Mucosa of stomach (tissue), 1 donor: ENCODE data around the gene AVEN.
"Not testable (repeated sequence)": the region's sequence is repeated elsewhere in the genome, so short reads cannot be mapped to it uniquely, and the experiment has no call there.

Source experiments
- H3K27me3 ChIP-seq: one replicate; pipeline ENCODE4 v1.7.0; 2013; ENCODE audit warnings: mild to moderate bottlenecking, low read length; ENCODE audit not compliant: control insufficient read depth, insufficient read depth
- H3K36me3 ChIP-seq: one replicate; pipeline ENCODE4 v1.7.0; 2013; ENCODE audit warnings: low read length; ENCODE audit not compliant: control insufficient read depth, insufficient read depth
- H3K4me1 ChIP-seq: one replicate; pipeline ENCODE4 v1.7.0; 2013; ENCODE audit warnings: mild to moderate bottlenecking, low read length; ENCODE audit not compliant: control insufficient read depth, insufficient read depth
- H3K4me3 ChIP-seq: one replicate; pipeline ENCODE4 v1.7.0; 2013; ENCODE audit warnings: low read length
- H3K9ac ChIP-seq: one replicate; pipeline ENCODE4 v1.7.0; 2013; ENCODE audit warnings: mild to moderate bottlenecking, low read length, moderate library complexity
- H3K9me3 ChIP-seq: one replicate; pipeline ENCODE4 v1.7.0; 2013; ENCODE audit warnings: mild to moderate bottlenecking, low read length, moderate library complexity; ENCODE audit not compliant: control insufficient read depth
- donor health status: Pancreatic carcinoma.

The AVEN gene

DNA sequence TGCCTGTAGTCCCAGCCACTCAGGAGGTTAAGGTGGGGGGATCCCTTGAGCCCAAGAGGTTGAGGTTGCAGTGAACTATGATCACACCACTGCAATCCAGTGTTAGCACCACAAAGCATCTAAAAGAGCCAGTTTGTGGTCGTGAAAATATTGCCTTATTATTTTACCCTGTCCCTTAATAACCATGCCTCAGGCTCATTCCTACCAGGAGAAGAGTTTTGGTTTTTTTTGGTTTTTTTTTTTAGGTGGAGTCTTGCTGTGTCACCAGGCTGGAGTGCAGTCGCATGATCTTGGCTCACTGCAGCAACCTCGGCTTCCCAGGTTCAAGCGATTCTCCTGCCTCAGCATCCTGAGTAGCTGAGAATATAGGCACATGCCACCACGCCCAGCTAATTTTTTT lies 17.9 kb upstream of the AVEN start:
- no peaks in the 10 kb centered on the region for H3K27me3 ChIP-seq
- H3K4me1 ChIP-seq: no peaks in the 10 kb centered on the region
- H3K4me3 ChIP-seq: no peak overlapping the region
- H3K9me3 ChIP-seq: no peaks in the 10 kb centered on the region
- H3K36me3 ChIP-seq: no peaks in the 10 kb centered on the region
- H3K9ac ChIP-seq: no peak overlapping the region

GRCh38 chr15:34055868-34056595 lies 17.0 kb upstream of the AVEN start:
- no peaks in the 10 kb centered on the region for H3K9me3 ChIP-seq
- no peaks in the 10 kb centered on the region for H3K4me1 ChIP-seq
- H3K36me3 ChIP-seq: no peaks in the 10 kb centered on the region
- H3K27me3 ChIP-seq: no peaks in the 10 kb centered on the region
- H3K9ac ChIP-seq: no peak overlapping the region
- H3K4me3 ChIP-seq: no peak overlapping the region

DNA sequence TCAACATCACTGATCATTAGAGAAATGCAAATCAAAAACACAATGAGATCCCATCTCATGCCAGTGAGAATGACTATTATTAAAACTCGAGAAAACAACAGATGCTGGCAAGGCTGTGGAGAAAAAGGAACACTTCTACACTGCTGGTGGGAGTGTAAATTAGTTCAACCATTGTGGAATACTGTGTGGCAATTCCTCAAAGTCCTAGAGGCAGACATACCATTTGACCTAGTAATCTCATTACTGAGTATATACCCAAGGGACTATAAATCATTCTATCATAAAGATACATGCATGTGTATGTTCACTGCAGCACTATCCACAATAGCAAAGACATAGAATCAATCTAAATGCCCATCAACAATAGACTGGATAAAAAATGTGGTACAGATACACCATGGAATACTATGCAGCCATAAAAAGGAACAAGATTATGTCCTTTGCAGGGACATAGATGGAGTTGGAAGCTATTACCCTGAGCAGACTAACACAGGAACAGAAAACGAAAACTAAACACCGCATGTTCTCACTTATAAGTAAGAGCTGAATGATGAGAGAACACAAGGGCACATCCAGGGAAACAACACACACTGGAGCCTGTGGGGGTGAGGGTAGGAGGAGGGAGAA lies 15.2 kb upstream of the AVEN start:
- no peak overlapping the region for H3K4me3 ChIP-seq
- no peaks in the 10 kb centered on the region for H3K9me3 ChIP-seq
- no peaks in the 10 kb centered on the region for H3K36me3 ChIP-seq
- no peaks in the 10 kb centered on the region for H3K4me1 ChIP-seq
- H3K27me3 ChIP-seq: no peaks in the 10 kb centered on the region
- no peak overlapping the region for H3K9ac ChIP-seq

- H3K4me3 ChIP-seq, H3K4me1 ChIP-seq, H3K9me3 ChIP-seq, H3K9ac ChIP-seq, H3K36me3 ChIP-seq, H3K27me3 ChIP-seq: not testable (repeated sequence)
These were observed 11.4 kb upstream of the AVEN start for GRCh38 chr15:34050385-34050784.

DNA sequence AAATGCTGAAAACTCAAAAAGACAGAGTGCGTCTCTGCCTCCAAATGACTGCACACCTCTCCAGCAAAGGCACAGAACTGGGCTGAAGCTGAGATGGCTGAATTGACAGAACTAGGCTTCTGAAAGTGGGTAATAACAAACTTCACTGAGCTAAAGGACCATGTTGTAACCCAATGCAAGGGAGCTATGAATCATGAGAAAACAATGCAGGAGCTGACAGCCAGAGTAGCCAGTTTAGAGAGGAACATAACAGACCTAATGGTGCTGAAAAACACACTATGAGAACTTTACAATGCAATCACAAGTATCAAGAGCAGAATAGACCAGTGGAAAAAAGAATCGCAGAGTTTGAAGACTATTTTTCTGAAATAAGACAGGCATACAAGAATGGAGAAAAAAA lies 10.1 kb upstream of the AVEN start:
- Histone ChIP-seq H3K9me3 (no peaks in the 10 kb centered on the region), H3K9ac (no peak overlapping the region), H3K36me3 (no peaks in the 10 kb centered on the region), H3K4me3 (no peak overlapping the region), H3K4me1 (no peaks in the 10 kb centered on the region), H3K27me3 (peaks cover 6% of the 10 kb centered on the region)

DNA sequence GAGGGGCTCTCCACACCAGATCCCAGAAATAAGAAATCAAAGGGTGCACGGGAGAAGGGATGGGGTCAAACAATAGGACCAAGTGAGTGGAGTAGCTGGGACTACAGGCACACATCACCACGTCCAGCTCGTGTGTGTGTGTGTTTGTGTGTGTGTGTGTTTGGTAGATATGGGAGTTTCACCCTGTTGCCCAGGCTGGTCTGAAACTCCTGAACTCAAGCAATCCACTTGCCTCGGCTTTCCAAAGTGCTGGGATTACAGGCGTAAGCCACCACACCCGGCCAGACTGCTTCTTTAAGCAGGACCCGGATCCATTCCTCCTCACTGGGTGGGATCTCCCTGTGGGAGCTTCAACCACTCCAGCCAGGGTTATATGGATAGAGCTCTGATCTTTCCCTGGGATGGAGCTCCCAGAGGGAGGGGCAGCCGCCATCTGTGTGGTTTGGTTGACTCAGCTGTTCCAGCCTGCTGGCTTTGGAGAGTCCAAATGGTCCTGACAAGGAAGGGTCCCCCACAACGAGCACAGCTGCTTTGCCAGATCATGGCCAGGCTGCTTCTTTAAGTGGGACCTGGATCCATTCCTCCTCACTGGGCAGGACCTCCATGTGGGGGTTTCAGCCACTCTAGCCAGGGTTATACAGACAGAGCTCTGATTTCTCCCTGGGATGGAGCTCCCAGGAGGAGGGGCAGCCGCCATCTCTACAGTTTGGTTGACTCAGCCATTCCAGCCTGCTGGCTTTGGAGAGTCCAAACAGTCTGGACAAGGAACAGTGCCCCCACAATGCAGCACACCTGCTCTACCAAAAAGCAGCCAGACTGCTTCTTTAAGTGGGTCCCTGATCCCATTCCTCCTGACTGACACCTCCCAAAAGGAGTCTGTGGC lies 9.1 kb upstream of the AVEN start:
- Histone ChIP-seq H3K36me3 (no peaks in the 10 kb centered on the region), H3K9me3 (no peaks in the 10 kb centered on the region), H3K27me3 (peaks cover 6% of the 10 kb centered on the region), H3K9ac (no peak overlapping the region), H3K4me1 (no peaks in the 10 kb centered on the region), H3K4me3 (no peak overlapping the region)

DNA sequence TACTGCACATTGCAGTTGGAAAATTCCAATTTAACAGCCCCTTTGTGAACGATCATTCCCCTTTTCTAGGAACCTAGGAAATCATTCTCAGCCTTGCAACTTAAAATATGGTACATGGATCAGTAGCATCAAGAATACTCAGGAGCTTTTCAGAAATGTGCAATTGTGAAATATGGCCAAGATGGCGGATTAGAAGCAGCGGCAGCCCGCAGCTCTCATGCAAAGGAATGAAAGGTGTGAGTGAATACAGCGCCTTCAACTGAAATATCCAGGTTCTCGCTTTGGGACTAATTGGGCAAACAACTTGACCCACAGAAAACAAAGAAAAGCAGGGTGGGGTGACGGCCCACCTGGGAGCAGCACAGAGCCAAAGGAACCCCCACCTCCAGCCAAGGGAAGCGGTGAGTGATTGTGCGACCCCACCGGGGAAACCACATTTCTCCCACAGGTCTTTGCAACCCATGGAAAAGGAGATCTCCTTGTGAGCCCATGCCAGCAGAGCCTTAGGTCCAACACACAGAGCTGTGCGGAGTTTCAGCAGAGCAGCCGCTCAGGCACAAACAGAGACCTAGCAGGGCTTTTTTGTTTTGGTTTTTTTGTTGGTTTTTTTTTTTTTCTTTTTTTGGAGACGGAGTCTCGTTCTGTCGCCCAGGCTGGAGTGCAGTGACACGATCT lies 7.6 kb upstream of the AVEN start:
- Histone ChIP-seq H3K4me3 (no peak overlapping the region), H3K4me1 (no peaks in the 10 kb centered on the region), H3K27me3 (peaks cover 6% of the 10 kb centered on the region), H3K9me3 (no peaks in the 10 kb centered on the region), H3K36me3 (no peaks in the 10 kb centered on the region), H3K9ac (no peak overlapping the region)

DNA sequence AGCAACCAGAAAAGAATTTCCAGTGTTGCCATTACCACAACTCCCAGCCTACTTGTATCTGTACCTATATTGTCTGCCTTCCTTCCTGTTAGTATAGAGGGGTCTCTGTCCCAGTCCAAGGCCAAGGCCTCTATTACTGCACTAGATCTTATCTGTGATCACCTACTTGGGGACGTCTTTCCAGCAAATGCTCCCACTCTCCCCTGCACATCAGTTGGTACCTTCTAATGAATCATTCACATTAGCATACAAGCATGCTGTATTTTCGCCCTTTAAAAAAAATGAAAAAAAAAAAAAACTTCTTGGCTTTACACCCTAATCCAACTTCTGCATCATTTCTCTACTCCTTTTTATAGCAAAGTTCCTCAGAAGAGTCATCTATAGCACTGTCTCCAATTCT lies 4.8 kb upstream of the AVEN start:
- H3K4me1 ChIP-seq: no peaks in the 10 kb centered on the region
- H3K9me3 ChIP-seq: no peaks in the 10 kb centered on the region
- H3K4me3 ChIP-seq: no peak overlapping the region
- peaks cover 6% of the 10 kb centered on the region for H3K27me3 ChIP-seq
- no peak overlapping the region for H3K9ac ChIP-seq
- H3K36me3 ChIP-seq: no peaks in the 10 kb centered on the region

GRCh38 chr15:34043391-34043790 lies 4.4 kb upstream of the AVEN start:
- Histone ChIP-seq H3K9me3 (no peaks in the 10 kb centered on the region), H3K4me3 (no peak overlapping the region), H3K27me3 (peaks cover 3% of the 10 kb centered on the region), H3K36me3 (no peaks in the 10 kb centered on the region), H3K9ac (no peak overlapping the region), H3K4me1 (no peaks in the 10 kb centered on the region)

- no peaks in the 10 kb centered on the region for H3K9me3 ChIP-seq
- no peak overlapping the region for H3K9ac ChIP-seq
- H3K27me3 ChIP-seq: no peaks in the 10 kb centered on the region
- H3K4me1 ChIP-seq: no peaks in the 10 kb centered on the region
- H3K36me3 ChIP-seq: no peaks in the 10 kb centered on the region
- H3K4me3 ChIP-seq: no peak overlapping the region
These were observed 748 bp upstream of the AVEN start for GRCh38 chr15:34039790-34040113.

- Histone ChIP-seq H3K4me3 (peak overlapping the region; percentile 42), H3K27me3 (no peaks in the 10 kb centered on the region), H3K9ac (peak overlapping the region; percentile 63), H3K9me3 (no peaks in the 10 kb centered on the region), H3K4me1 (no peaks in the 10 kb centered on the region), H3K36me3 (no peaks in the 10 kb centered on the region)
These were observed 757 bp downstream of the AVEN start for GRCh38 chr15:34038023-34038870.
